Peyer's patch (tissue), 4 donors: Measurements from ENCODE around the gene UBR7. TPM values are rescaled to one million over a fixed set of nuclear protein-coding genes. Genes with fewer than 3 reads are reported as not detected.

ENCODE experiments used
- DNase-seq, 3 donors: peaks; one replicate each; pipeline ENCODE4 v3.0.0-alpha.2; 2017 to 2019
- H3K27ac ChIP-seq, 4 donors: fragments of 200-600 bp; sonication (generic); one replicate each; pipeline ENCODE4 v1.5.1; 2016 to 2019
- H3K27me3 ChIP-seq, 2 donors: fragments of 200-600 bp; sonication (generic); one replicate each; pipeline ENCODE4 v1.5.1; 2019
- H3K36me3 ChIP-seq, 3 donors: fragments of 200-600 bp; sonication (generic); one replicate each; pipeline ENCODE4 v1.5.1; 2016 to 2019
- H3K4me1 ChIP-seq, 4 donors: fragments of 200-600 bp; sonication (generic); one replicate each; pipeline ENCODE4 v1.5.1; 2016 to 2019
- H3K4me3 ChIP-seq, 4 donors: fragments of 200-600 bp; sonication (generic); 1 replicate in 3 of 4; 2 replicates in 1 of 4; pipeline ENCODE4 v1.5.1; 2016 to 2019; ENCODE audit warnings: mild to moderate bottlenecking in 1 of 4
- H3K9me3 ChIP-seq, 4 donors: fragments of 200-600 bp; sonication (generic); one replicate each; pipeline ENCODE4 v1.5.1; 2016 to 2019; ENCODE audit warnings: mild to moderate bottlenecking in 1 of 4
- POLR2A ChIP-seq, 2 donors: fragments of 450-650 bp; IDR thresholded peaks; one replicate each; pipeline ENCODE4 v1.5.1; 2017; ENCODE audit warnings: antibody characterized with exemption in 2 of 2, mild to moderate bottlenecking in 2 of 2, moderate library complexity in 2 of 2
- total RNA-seq, 4 donors: library from RNA; depleted of rRNA; stranded (reverse); fragments of >200 nt; gene quantifications; one replicate each; pipeline ENCODE4 v1.1.0, GENCODE V29; 2016
- TF ChIP-seq, protein P1 (sequence below), 6 experiments: fragments of 450-650 bp in 4 of 6; fragments of 200-600 bp in 2 of 6; sonication (generic) in 1 of 6; IDR thresholded peaks; one replicate each; pipeline ENCODE4 v1.5.1; 2017 to 2019; ENCODE audit warnings: antibody characterized with exemption in 6 of 6, mild to moderate bottlenecking in 3 of 6, moderate library complexity in 1 of 6

Gene UBR7
- total RNA-seq, 4 donors from 2014 or later, result 13.7 to 20.2 (median 15.8) TPM

- Histone ChIP-seq H3K27me3 (no peaks in the 10 kb centered on the region), H3K27ac (no peak overlapping the region), H3K4me1 (no peaks in the 10 kb centered on the region), H3K36me3 (no peaks in the 10 kb centered on the region), H3K9me3 (no peaks in the 10 kb centered on the region), H3K4me3 (no peak overlapping the region)
- no peak for DNase-seq
- TF ChIP-seq, protein P1, sequence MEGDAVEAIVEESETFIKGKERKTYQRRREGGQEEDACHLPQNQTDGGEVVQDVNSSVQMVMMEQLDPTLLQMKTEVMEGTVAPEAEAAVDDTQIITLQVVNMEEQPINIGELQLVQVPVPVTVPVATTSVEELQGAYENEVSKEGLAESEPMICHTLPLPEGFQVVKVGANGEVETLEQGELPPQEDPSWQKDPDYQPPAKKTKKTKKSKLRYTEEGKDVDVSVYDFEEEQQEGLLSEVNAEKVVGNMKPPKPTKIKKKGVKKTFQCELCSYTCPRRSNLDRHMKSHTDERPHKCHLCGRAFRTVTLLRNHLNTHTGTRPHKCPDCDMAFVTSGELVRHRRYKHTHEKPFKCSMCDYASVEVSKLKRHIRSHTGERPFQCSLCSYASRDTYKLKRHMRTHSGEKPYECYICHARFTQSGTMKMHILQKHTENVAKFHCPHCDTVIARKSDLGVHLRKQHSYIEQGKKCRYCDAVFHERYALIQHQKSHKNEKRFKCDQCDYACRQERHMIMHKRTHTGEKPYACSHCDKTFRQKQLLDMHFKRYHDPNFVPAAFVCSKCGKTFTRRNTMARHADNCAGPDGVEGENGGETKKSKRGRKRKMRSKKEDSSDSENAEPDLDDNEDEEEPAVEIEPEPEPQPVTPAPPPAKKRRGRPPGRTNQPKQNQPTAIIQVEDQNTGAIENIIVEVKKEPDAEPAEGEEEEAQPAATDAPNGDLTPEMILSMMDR (IDR thresholded peaks at IDR 0.05), result no peak
- no peak for TF ChIP-seq POLR2A (IDR thresholded peaks at IDR 0.05)
Observed at GRCh38 chr14:93274055-93274806, 67.2 kb downstream of the UBR7 start.

- Histone ChIP-seq H3K27ac (no peak overlapping the region), H3K4me1 (no peaks in the 10 kb centered on the region), H3K4me3 (no peak overlapping the region), H3K27me3 (no peaks in the 10 kb centered on the region), H3K36me3 (no peaks in the 10 kb centered on the region), H3K9me3 (no peaks in the 10 kb centered on the region)
- no peak for DNase-seq
- TF ChIP-seq, protein P1 (IDR thresholded peaks at IDR 0.05), result no peak
- no peak for TF ChIP-seq POLR2A (IDR thresholded peaks at IDR 0.05)
Observed at GRCh38 chr14:93276031-93276716, 69.1 kb downstream of the UBR7 start.

Other genes with a start within 250 kb of the UBR7 start
- 100 to 1,000 TPM; 132 to 172 (median 157) TPM for gene ITPK1, start 91.3 kb upstream of the UBR7 start, total RNA-seq
- 10 to 100 TPM; 12.4 to 18.9 (median 16.5) TPM for gene MOAP1, start 22.4 kb upstream of the UBR7 start, total RNA-seq
- gene LYSET, start 21.9 kb upstream of the UBR7 start, total RNA-seq, result 1 to 10 TPM; 6.0 to 9.9 (median 8.3) TPM
- gene GON7, start 191 bp upstream of the UBR7 start, total RNA-seq, result 10 to 100 TPM in 2 of 4 donors, 1 to 10 TPM in 2; 7.3 to 16.8 (median 10.8) TPM
- 10 to 100 TPM; 28.1 to 38.1 (median 32.2) TPM for gene BTBD7, start 125.8 kb downstream of the UBR7 start, total RNA-seq
- gene COX8C, start 139.9 kb downstream of the UBR7 start, total RNA-seq, result not detected
- gene UNC79, start 223.7 kb downstream of the UBR7 start, total RNA-seq, result not detected